ENCODE results near the gene CSNK1G2.

GRCh38 chr19:1904860-1905109, 36.2 kb upstream of the CSNK1G2 start:
- TF ChIP-seq POLR2AphosphoS5 (IDR thresholded peaks at IDR 0.05; ENCODE audit: insufficient read depth in 1 of 2, low read depth in 1 of 2) = no peak
- no peak for TF ChIP-seq POLR2A (IDR thresholded peaks at IDR 0.05)

All from vagina (tissue), 2 donors.